ENCODE results near the gene CDT1.
A peak's percentile ranks its signal among the peaks of the same experiment; 100 is the strongest.
"Not testable (repeated sequence)": the region's sequence is repeated elsewhere in the genome, so short reads cannot be mapped to it uniquely, and the experiment has no call there.

Gene CDT1

GRCh38 chr16:88784856-88785105, 18.8 kb upstream of the CDT1 start:
- WGBS (ENCODE audit: insufficient coverage, insufficient read length), result no CpG with 5 or more reads among the region's 32 CpGs
- peaks cover 4% of the 10 kb centered on the region for H3K4me1 ChIP-seq (ENCODE audit: control insufficient read depth, insufficient read depth, low read length)
- H3K36me3 ChIP-seq (ENCODE audit: control insufficient read depth, insufficient read depth, low read length), result no peaks in the 10 kb centered on the region; the same call in 1 of the 2 replicates
- H3K4me3 ChIP-seq (ENCODE audit: low read length), result peak overlapping the region; percentile 62; the same call in 1 of the 2 replicates
- H3K27ac ChIP-seq (ENCODE audit: low read length), result no peak overlapping the region
- H3K27me3 ChIP-seq (ENCODE audit: control insufficient read depth, insufficient read depth, low read length), result no peaks in the 10 kb centered on the region
- H3K9me3 ChIP-seq (ENCODE audit: control insufficient read depth, insufficient read depth, low read length), result no peaks in the 10 kb centered on the region
- no peak for DNase-seq (ENCODE audit: low read depth, low spot score)

GRCh38 chr16:88785106-88785924, 18.3 kb upstream of the CDT1 start, which contains the start of gene PIEZO1:
TSS of gene PIEZO1 (minus strand) at chr16:88785220. CDS start at chr16:88784964, 256 bp downstream.
- Histone ChIP-seq H3K27ac (ENCODE audit: low read length) (no peak within 1 kb of the TSS), H3K4me1 (ENCODE audit: control insufficient read depth, insufficient read depth, low read length) (peaks cover 4% of the 10 kb centered on the region), H3K27me3 (ENCODE audit: control insufficient read depth, insufficient read depth, low read length) (no peaks in the 10 kb centered on the region), H3K36me3 (ENCODE audit: control insufficient read depth, insufficient read depth, low read length) (no peaks in the 10 kb centered on the region; the same call in 1 of the 2 replicates), H3K4me3 (ENCODE audit: low read length) (peak within 1 kb of the TSS; percentile 62; the same call in 1 of the 2 replicates), H3K9me3 (ENCODE audit: control insufficient read depth, insufficient read depth, low read length) (no peaks in the 10 kb centered on the region)
- DNase-seq (ENCODE audit: low read depth, low spot score), result no peak
- no CpG with 5 or more reads among the region's 110 CpGs for WGBS (ENCODE audit: insufficient coverage, insufficient read length)

- Histone ChIP-seq H3K27me3 (ENCODE audit: control insufficient read depth, insufficient read depth, low read length) (no peaks in the 10 kb centered on the region), H3K27ac (ENCODE audit: low read length) (no peak overlapping the region), H3K36me3 (ENCODE audit: control insufficient read depth, insufficient read depth, low read length) (no peaks in the 10 kb centered on the region; the same call in 1 of the 2 replicates), H3K9me3 (ENCODE audit: control insufficient read depth, insufficient read depth, low read length) (no peaks in the 10 kb centered on the region), H3K4me1 (ENCODE audit: control insufficient read depth, insufficient read depth, low read length) (peaks cover 8% of the 10 kb centered on the region), H3K4me3 (ENCODE audit: low read length) (no peak overlapping the region)
- no CpG with 5 or more reads among the region's 11 CpGs for WGBS (ENCODE audit: insufficient coverage, insufficient read length)
- DNase-seq (ENCODE audit: low read depth, low spot score), result no peak
These were observed 15.8 kb upstream of the CDT1 start for GRCh38 chr16:88787579-88788314.

GRCh38 chr16:88788749-88789148, 14.8 kb upstream of the CDT1 start:
- H3K9me3 ChIP-seq (ENCODE audit: control insufficient read depth, insufficient read depth, low read length); H3K36me3 ChIP-seq (ENCODE audit: control insufficient read depth, insufficient read depth, low read length); H3K27me3 ChIP-seq (ENCODE audit: control insufficient read depth, insufficient read depth, low read length); H3K4me3 ChIP-seq (ENCODE audit: low read length); H3K4me1 ChIP-seq (ENCODE audit: control insufficient read depth, insufficient read depth, low read length); DNase-seq (ENCODE audit: low read depth, low spot score); H3K27ac ChIP-seq (ENCODE audit: low read length): not testable (repeated sequence)
- no CpG with 5 or more reads among the region's 8 CpGs for WGBS (ENCODE audit: insufficient coverage, insufficient read length)

GRCh38 chr16:88789594-88789993, 14.0 kb upstream of the CDT1 start:
- WGBS (ENCODE audit: insufficient coverage, insufficient read length), result no CpG with 5 or more reads among the region's 7 CpGs
- Histone ChIP-seq H3K27ac (ENCODE audit: low read length) (no peak overlapping the region), H3K4me3 (ENCODE audit: low read length) (no peak overlapping the region), H3K4me1 (ENCODE audit: control insufficient read depth, insufficient read depth, low read length) (peaks cover 7% of the 10 kb centered on the region), H3K36me3 (ENCODE audit: control insufficient read depth, insufficient read depth, low read length) (no peaks in the 10 kb centered on the region; the same call in 1 of the 2 replicates), H3K27me3 (ENCODE audit: control insufficient read depth, insufficient read depth, low read length) (no peaks in the 10 kb centered on the region), H3K9me3 (ENCODE audit: control insufficient read depth, insufficient read depth, low read length) (no peaks in the 10 kb centered on the region)
- no peak for DNase-seq (ENCODE audit: low read depth, low spot score)

GRCh38 chr16:88790312-88791211, 13.0 kb upstream of the CDT1 start:
- DNase-seq (ENCODE audit: low read depth, low spot score), result no peak
- Histone ChIP-seq H3K4me1 (ENCODE audit: control insufficient read depth, insufficient read depth, low read length) (peaks cover 7% of the 10 kb centered on the region), H3K27ac (ENCODE audit: low read length) (no peak overlapping the region), H3K27me3 (ENCODE audit: control insufficient read depth, insufficient read depth, low read length) (no peaks in the 10 kb centered on the region), H3K4me3 (ENCODE audit: low read length) (no peak overlapping the region), H3K9me3 (ENCODE audit: control insufficient read depth, insufficient read depth, low read length) (no peaks in the 10 kb centered on the region), H3K36me3 (ENCODE audit: control insufficient read depth, insufficient read depth, low read length) (no peaks in the 10 kb centered on the region)
- no CpG with 5 or more reads among the region's 24 CpGs for WGBS (ENCODE audit: insufficient coverage, insufficient read length)

- no CpG with 5 or more reads among the region's 13 CpGs for WGBS (ENCODE audit: insufficient coverage, insufficient read length)
- Histone ChIP-seq H3K4me3 (ENCODE audit: low read length) (no peak overlapping the region), H3K4me1 (ENCODE audit: control insufficient read depth, insufficient read depth, low read length) (peaks cover 7% of the 10 kb centered on the region), H3K27ac (ENCODE audit: low read length) (no peak overlapping the region), H3K27me3 (ENCODE audit: control insufficient read depth, insufficient read depth, low read length) (no peaks in the 10 kb centered on the region), H3K9me3 (ENCODE audit: control insufficient read depth, insufficient read depth, low read length) (no peaks in the 10 kb centered on the region), H3K36me3 (ENCODE audit: control insufficient read depth, insufficient read depth, low read length) (no peaks in the 10 kb centered on the region)
- DNase-seq (ENCODE audit: low read depth, low spot score), result no peak
These were observed 11.5 kb upstream of the CDT1 start for GRCh38 chr16:88792078-88792550.

- H3K9me3 ChIP-seq (ENCODE audit: control insufficient read depth, insufficient read depth, low read length), result no peaks in the 10 kb centered on the region
- H3K36me3 ChIP-seq (ENCODE audit: control insufficient read depth, insufficient read depth, low read length), result no peaks in the 10 kb centered on the region
- no peak for DNase-seq (ENCODE audit: low read depth, low spot score)
- peaks cover 7% of the 10 kb centered on the region for H3K4me1 ChIP-seq (ENCODE audit: control insufficient read depth, insufficient read depth, low read length)
- H3K27ac ChIP-seq (ENCODE audit: low read length), result no peak overlapping the region
- no peaks in the 10 kb centered on the region for H3K27me3 ChIP-seq (ENCODE audit: control insufficient read depth, insufficient read depth, low read length)
- H3K4me3 ChIP-seq (ENCODE audit: low read length), result no peak overlapping the region
- WGBS (ENCODE audit: insufficient coverage, insufficient read length), result no CpG with 5 or more reads among the region's 12 CpGs
These were observed 10.8 kb upstream of the CDT1 start for GRCh38 chr16:88792668-88793250.

GRCh38 chr16:88793251-88793954, 10.2 kb upstream of the CDT1 start:
- WGBS (ENCODE audit: insufficient coverage, insufficient read length), result no CpG with 5 or more reads among the region's 35 CpGs
- Histone ChIP-seq H3K4me3 (ENCODE audit: low read length) (no peak overlapping the region), H3K27ac (ENCODE audit: low read length) (no peak overlapping the region), H3K9me3 (ENCODE audit: control insufficient read depth, insufficient read depth, low read length) (no peaks in the 10 kb centered on the region), H3K4me1 (ENCODE audit: control insufficient read depth, insufficient read depth, low read length) (peaks cover 7% of the 10 kb centered on the region), H3K27me3 (ENCODE audit: control insufficient read depth, insufficient read depth, low read length) (no peaks in the 10 kb centered on the region), H3K36me3 (ENCODE audit: control insufficient read depth, insufficient read depth, low read length) (no peaks in the 10 kb centered on the region)
- no peak for DNase-seq (ENCODE audit: low read depth, low spot score)
